Breast epithelium (tissue), 3 donors: ENCODE measurements around the gene OTUB2.

ENCODE experiments used
- CTCF ChIP-seq, 3 donors: fragments of 450-650 bp; IDR thresholded peaks; one replicate each; pipeline ENCODE4 v1.5.1; 2016 to 2017; ENCODE audit warnings: antibody characterized with exemption in 3 of 3, mild to moderate bottlenecking in 3 of 3, moderate library complexity in 3 of 3
- POLR2A ChIP-seq: fragments of 450-650 bp; IDR thresholded peaks from one replicate; pipeline ENCODE4 v1.6.1; 2016; ENCODE audit warnings: antibody characterized with exemption, mild to moderate bottlenecking, moderate library complexity

GRCh38 chr14:93980456-93981201, 45.5 kb upstream of the OTUB2 start:
- TF ChIP-seq POLR2A (no peak), CTCF (IDR thresholded peaks at IDR 0.05) (no peak)
